Dendritic cell treated with granulocyte-macrophage colony-stimulating factor and Interleukin-4, amounts not matched to agents 40 ng/mL and 50 ng/mL, for 4 days (primary cell): Measurements from ENCODE around the gene RNF214.
A peak's percentile ranks its signal among the peaks of the same experiment; 100 is the strongest.
"Not testable (repeated sequence)": the region's sequence is repeated elsewhere in the genome, so short reads cannot be mapped to it uniquely, and the experiment has no call there.

Experiments
- H3K27ac Mint-ChIP-seq: one replicate; pipeline ENCODE4 v1.8.0; 2022; ENCODE audit warnings: mild to moderate bottlenecking, mixed read lengths
- H3K27me3 Mint-ChIP-seq: one replicate; pipeline ENCODE4 v1.8.0; 2022; ENCODE audit warnings: mild to moderate bottlenecking, mixed read lengths
- H3K36me3 Mint-ChIP-seq: one replicate; pipeline ENCODE4 v1.8.0; 2022; ENCODE audit warnings: low read depth, mixed read lengths
- H3K4me1 Mint-ChIP-seq: one replicate; pipeline ENCODE4 v1.8.0; 2022; ENCODE audit warnings: low read depth, mixed read lengths
- H3K4me3 Mint-ChIP-seq: one replicate; pipeline ENCODE4 v1.8.0; 2022; ENCODE audit warnings: mild to moderate bottlenecking, moderate library complexity, mixed read lengths
- H3K9me3 Mint-ChIP-seq: one replicate; pipeline ENCODE4 v1.8.0; 2022; ENCODE audit warnings: mixed read lengths
- intact Hi-C: fragments of 100-400 bp; cut with micrococcal nuclease; formaldehyde crosslinking; loops from one replicate; pipeline ENCODE4 v1.15.0; 2022

RNF214 gene

GRCh38 chr11:117232092-117232878, at the start of gene RNF214:
Gene RNF214 (plus strand): TSS chr11:117232671. CDS start chr11:117234273, 1,602 bp downstream.
- Mint-ChIP-seq H3K4me1 (peaks cover 40% of the 10 kb centered on the region), H3K27me3 (no peaks in the 10 kb centered on the region), H3K9me3 (no peaks in the 10 kb centered on the region), H3K27ac (peak within 1 kb of the TSS; percentile 96), H3K4me3 (peak within 1 kb of the TSS; percentile 94), H3K36me3 (peaks cover 64% of the 10 kb centered on the region)
- intact Hi-C loops = loop anchor here (5.0 kb wide), 2 partner anchors 85 to 445 kb away; partner anchors contain the start of genes BACE1 and ZPR1

DNA sequence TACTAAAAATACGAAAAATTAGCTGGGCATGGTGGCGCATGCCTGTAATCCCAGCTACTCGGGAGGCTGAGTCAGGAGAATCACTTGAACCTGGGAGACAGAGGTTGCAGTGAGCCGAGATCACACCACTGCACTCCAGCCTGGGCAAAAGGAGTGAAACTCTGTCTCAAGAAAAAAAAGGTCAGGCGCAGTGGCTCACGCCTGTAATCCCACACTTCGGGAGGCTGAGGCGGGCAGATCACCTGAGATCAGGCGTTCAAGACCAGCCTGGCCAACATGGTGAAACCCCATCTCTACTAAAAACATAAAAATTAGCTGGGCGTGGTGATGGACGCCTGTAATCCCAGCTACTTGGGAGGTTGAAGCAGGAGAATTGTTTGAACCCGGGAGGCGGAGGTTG, 49.3 kb upstream of the RNF214 start:
- H3K27ac Mint-ChIP-seq = peak overlapping the region; percentile 94
- not testable (repeated sequence) for H3K9me3 Mint-ChIP-seq, H3K4me3 Mint-ChIP-seq, H3K27me3 Mint-ChIP-seq
- intact Hi-C loops = loop anchor here (5.0 kb wide), 1 partner anchor 36 kb away; no protein-coding TSS in a partner anchor
- peaks cover 67% of the 10 kb centered on the region for H3K4me1 Mint-ChIP-seq
- peaks cover 88% of the 10 kb centered on the region for H3K36me3 Mint-ChIP-seq

DNA sequence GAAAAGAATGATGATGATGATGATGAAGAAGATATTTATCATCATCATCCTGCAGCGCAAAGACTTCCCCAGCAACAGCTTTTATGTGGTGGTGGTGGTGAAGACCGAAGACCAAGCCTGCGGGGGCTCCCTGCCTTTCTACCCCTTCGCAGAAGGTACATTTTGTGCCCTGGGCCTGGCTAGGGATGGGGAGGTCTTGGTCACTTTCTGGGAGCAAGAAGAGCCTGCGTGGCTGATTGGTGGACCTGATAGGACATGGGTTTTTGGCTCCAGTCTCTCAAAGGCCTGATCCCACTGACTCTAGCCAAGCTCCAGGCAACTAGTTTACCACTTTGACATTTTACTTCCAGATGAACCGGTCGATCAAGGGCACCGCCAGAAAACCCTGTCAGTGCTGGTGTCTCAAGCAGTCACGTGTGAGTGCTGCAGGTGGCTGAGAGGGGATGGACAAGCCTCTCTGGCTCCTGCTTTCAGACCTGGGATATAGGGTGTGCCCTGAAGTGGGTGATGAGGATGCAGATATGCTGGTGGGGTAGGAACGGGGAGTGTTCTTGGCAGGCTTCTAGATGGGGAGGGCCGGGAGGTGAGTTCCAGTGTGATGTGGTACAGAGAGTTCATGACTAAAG, 48.6 kb upstream of the RNF214 start:
- intact Hi-C loops = loop anchor here (5.0 kb wide), 1 partner anchor 37 kb away; no protein-coding TSS in a partner anchor
- Mint-ChIP-seq H3K4me1 (peaks cover 71% of the 10 kb centered on the region), H3K4me3 (no peak overlapping the region), H3K9me3 (no peaks in the 10 kb centered on the region), H3K27ac (peak overlapping the region; percentile 10), H3K36me3 (peaks cover 93% of the 10 kb centered on the region), H3K27me3 (no peaks in the 10 kb centered on the region)

DNA sequence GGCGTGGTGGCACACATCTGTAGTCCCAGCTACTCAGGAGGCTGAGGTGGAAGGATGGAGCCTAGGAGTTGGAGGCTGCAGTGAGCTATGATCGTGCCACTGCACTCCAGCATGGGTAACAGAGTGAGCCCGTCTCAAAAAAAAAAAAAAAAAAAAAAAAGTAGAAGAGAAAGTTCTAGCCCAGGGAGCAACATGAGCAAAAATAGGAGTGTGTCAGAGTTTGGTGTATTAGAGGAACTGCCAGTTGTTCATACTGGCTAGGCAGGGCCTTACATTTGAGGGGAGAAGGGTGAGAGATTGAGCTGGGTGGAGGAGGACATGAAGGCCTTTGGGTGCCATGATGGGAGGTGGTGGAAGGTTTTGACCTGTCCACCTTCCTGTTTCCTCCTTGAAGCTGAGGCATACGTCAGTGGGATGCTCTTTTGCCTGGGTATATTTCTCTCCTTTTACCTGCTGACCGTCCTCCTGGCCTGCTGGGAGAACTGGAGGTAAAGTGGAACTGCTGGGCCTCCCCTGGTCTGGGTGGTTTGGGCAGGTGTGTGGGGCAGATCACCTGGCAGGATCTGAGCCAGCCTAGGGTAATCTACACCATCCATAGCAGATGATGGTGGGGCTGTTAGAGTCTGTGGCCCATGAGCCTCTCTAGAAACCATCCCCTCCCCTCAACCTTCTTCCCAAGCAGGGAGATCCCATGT, 46.6 kb upstream of the RNF214 start:
- Mint-ChIP-seq H3K27ac (peak overlapping the region; percentile 84), H3K9me3 (no peaks in the 10 kb centered on the region), H3K36me3 (peaks cover 99% of the 10 kb centered on the region), H3K4me3 (peak overlapping the region; percentile 52), H3K4me1 (peaks cover 73% of the 10 kb centered on the region), H3K27me3 (no peaks in the 10 kb centered on the region)
- intact Hi-C loops = no loop called here

GRCh38 chr11:117186431-117186761, 46.1 kb upstream of the RNF214 start:
- H3K36me3 Mint-ChIP-seq = peaks cover 99% of the 10 kb centered on the region
- H3K27me3 Mint-ChIP-seq = no peaks in the 10 kb centered on the region
- peaks cover 68% of the 10 kb centered on the region for H3K4me1 Mint-ChIP-seq
- H3K9me3 Mint-ChIP-seq = no peaks in the 10 kb centered on the region
- intact Hi-C loops = no loop called here
- H3K4me3 Mint-ChIP-seq = peak overlapping the region; percentile 62
- peak overlapping the region; percentile 84 for H3K27ac Mint-ChIP-seq

DNA sequence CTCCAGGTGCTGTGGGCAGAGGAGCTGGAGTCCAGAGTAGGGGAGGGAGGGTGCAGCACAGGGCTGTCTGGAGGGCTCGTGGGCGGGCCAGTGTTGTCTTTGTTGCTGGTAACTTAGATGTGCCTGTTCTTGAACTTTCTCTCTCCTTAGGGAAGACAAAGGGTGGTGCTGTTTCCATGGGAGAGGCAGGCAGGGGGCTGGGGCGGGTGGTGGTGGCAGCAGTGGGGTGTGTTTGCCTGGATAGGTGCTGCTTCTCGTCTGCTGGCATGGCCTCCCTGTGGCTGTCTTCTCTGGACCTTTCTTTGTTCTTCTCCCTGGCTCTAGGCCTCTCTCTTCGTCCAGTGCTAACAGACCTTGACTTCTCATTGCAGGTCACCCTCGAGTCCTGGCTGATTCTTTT, 45.5 kb upstream of the RNF214 start:
- Mint-ChIP-seq H3K27me3 (no peaks in the 10 kb centered on the region), H3K27ac (peak overlapping the region; percentile 84), H3K9me3 (no peaks in the 10 kb centered on the region), H3K4me3 (peak overlapping the region; percentile 62), H3K36me3 (peaks cover 99% of the 10 kb centered on the region), H3K4me1 (peaks cover 65% of the 10 kb centered on the region)
- intact Hi-C loops = no loop called here

- intact Hi-C loops = no loop called here
- H3K4me3 Mint-ChIP-seq = peak overlapping the region; percentile 62
- H3K36me3 Mint-ChIP-seq = peaks cover 99% of the 10 kb centered on the region
- H3K9me3 Mint-ChIP-seq = no peaks in the 10 kb centered on the region
- peaks cover 68% of the 10 kb centered on the region for H3K4me1 Mint-ChIP-seq
- H3K27me3 Mint-ChIP-seq = no peaks in the 10 kb centered on the region
- H3K27ac Mint-ChIP-seq = peak overlapping the region; percentile 84
These were observed 45.1 kb upstream of the RNF214 start for GRCh38 chr11:117187428-117187798.

- no peaks in the 10 kb centered on the region for H3K9me3 Mint-ChIP-seq
- peaks cover 99% of the 10 kb centered on the region for H3K36me3 Mint-ChIP-seq
- peak overlapping the region; percentile 48 for H3K4me3 Mint-ChIP-seq
- peaks cover 73% of the 10 kb centered on the region for H3K4me1 Mint-ChIP-seq
- intact Hi-C loops = no loop called here
- H3K27me3 Mint-ChIP-seq = no peaks in the 10 kb centered on the region
- peak overlapping the region; percentile 84 for H3K27ac Mint-ChIP-seq
These were observed 44.5 kb upstream of the RNF214 start for GRCh38 chr11:117187799-117188481.

- H3K36me3 Mint-ChIP-seq = peaks cover 99% of the 10 kb centered on the region
- no peaks in the 10 kb centered on the region for H3K27me3 Mint-ChIP-seq
- intact Hi-C loops = loop anchor here (1.0 kb wide), 1 partner anchor 7 kb away; no protein-coding TSS in a partner anchor
- H3K9me3 Mint-ChIP-seq = no peaks in the 10 kb centered on the region
- peak overlapping the region; percentile 54 for H3K4me3 Mint-ChIP-seq
- H3K27ac Mint-ChIP-seq = peak overlapping the region; percentile 84
- peaks cover 77% of the 10 kb centered on the region for H3K4me1 Mint-ChIP-seq
These were observed 43.8 kb upstream of the RNF214 start for GRCh38 chr11:117188620-117189081.

GRCh38 chr11:117189191-117189940, 43.1 kb upstream of the RNF214 start:
- Mint-ChIP-seq H3K36me3 (peaks cover 99% of the 10 kb centered on the region), H3K4me1 (peaks cover 79% of the 10 kb centered on the region), H3K4me3 (peak overlapping the region; percentile 54), H3K27me3 (no peaks in the 10 kb centered on the region), H3K27ac (peak overlapping the region; percentile 84), H3K9me3 (no peaks in the 10 kb centered on the region)
- intact Hi-C loops = loop anchor here (1.0 kb wide), 1 partner anchor 8 kb away; no protein-coding TSS in a partner anchor

- no peaks in the 10 kb centered on the region for H3K27me3 Mint-ChIP-seq
- peak overlapping the region; percentile 84 for H3K27ac Mint-ChIP-seq
- no peaks in the 10 kb centered on the region for H3K9me3 Mint-ChIP-seq
- H3K36me3 Mint-ChIP-seq = peaks cover 100% of the 10 kb centered on the region
- no peak overlapping the region for H3K4me3 Mint-ChIP-seq
- H3K4me1 Mint-ChIP-seq = peaks cover 81% of the 10 kb centered on the region
- intact Hi-C loops = loop anchor here (1.0 kb wide), 1 partner anchor 9 kb away; no protein-coding TSS in a partner anchor
These were observed 42.4 kb upstream of the RNF214 start for GRCh38 chr11:117189941-117190544.

GRCh38 chr11:117191680-117192400, 40.6 kb upstream of the RNF214 start:
- Mint-ChIP-seq H3K27ac (peak overlapping the region; percentile 20), H3K27me3 (no peaks in the 10 kb centered on the region), H3K4me3 (no peak overlapping the region), H3K36me3 (peaks cover 100% of the 10 kb centered on the region), H3K9me3 (no peaks in the 10 kb centered on the region), H3K4me1 (peaks cover 73% of the 10 kb centered on the region)
- intact Hi-C loops = no loop called here
